ENCODE data around the gene KDM5B. TPM values are rescaled to one million over a fixed set of nuclear protein-coding genes. Genes with fewer than 3 reads are reported as not detected.
A peak's percentile ranks its signal among the peaks of the same experiment; 100 is the strongest.

Gene KDM5B
- polyA plus RNA-seq, 3 donors, result 3.4 to 12.5 (median 10.6) TPM

DNA sequence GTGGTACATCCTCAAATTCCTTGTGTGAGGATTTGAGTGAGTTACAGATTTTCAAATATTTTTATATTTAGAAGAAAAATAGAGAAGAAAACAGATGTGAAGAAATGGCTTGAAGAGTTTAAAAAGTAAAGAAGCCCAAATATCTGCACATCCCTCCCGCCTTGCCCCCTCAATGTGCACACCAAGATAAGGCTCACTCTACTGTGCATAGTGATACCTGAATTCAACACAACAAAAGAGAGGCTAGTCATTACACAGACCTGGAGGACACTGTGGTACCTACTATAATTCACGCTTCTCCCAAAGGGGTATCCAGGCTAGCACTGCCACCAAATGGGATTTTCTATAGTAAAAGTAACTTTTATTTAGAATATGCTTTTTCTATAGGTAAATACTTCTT is 53.9 kb downstream of the KDM5B start:
- H3K27ac ChIP-seq (ENCODE audit: low read depth in 1 of 2, low read length in 2 of 2), result no peak overlapping the region
- H3K27me3 Mint-ChIP-seq (ENCODE audit: low read depth in 3 of 3), result no peaks in the 10 kb centered on the region
- H3K79me2 ChIP-seq (ENCODE audit: insufficient read depth, low read length), result no peaks in the 10 kb centered on the region
- peaks cover 68 to 96% of the 10 kb centered on the region in 2 donors for H3K36me3 ChIP-seq (replicated peaks in 1 of 2; ENCODE audit: control insufficient read depth in 1 of 2, insufficient read depth in 2 of 2, low read length in 2 of 2)
- no peaks in the 10 kb centered on the region for H3K9me3 ChIP-seq (replicated peaks in 1 of 2; ENCODE audit: control insufficient read depth in 1 of 2, insufficient read depth in 1 of 2, low read length in 2 of 2)
- H3K27me3 ChIP-seq (ENCODE audit: control insufficient read depth in 2 of 2, insufficient read depth in 2 of 2, low read length in 2 of 2), result no peaks in the 10 kb centered on the region
- DNase-seq, result no peak
- intact Hi-C loops (cut with micrococcal nuclease), result loop anchor here in 1 of 2 donors (10.0 kb wide), 1 partner anchor 111 kb away; no protein-coding TSS in a partner anchor
- peaks cover 16% of the 10 kb centered on the region for H3K4me1 Mint-ChIP-seq
- H3K9ac ChIP-seq (ENCODE audit: insufficient read depth, low read length, poor library complexity, severe bottlenecking), result no peak overlapping the region
- TF ChIP-seq, protein P1, sequence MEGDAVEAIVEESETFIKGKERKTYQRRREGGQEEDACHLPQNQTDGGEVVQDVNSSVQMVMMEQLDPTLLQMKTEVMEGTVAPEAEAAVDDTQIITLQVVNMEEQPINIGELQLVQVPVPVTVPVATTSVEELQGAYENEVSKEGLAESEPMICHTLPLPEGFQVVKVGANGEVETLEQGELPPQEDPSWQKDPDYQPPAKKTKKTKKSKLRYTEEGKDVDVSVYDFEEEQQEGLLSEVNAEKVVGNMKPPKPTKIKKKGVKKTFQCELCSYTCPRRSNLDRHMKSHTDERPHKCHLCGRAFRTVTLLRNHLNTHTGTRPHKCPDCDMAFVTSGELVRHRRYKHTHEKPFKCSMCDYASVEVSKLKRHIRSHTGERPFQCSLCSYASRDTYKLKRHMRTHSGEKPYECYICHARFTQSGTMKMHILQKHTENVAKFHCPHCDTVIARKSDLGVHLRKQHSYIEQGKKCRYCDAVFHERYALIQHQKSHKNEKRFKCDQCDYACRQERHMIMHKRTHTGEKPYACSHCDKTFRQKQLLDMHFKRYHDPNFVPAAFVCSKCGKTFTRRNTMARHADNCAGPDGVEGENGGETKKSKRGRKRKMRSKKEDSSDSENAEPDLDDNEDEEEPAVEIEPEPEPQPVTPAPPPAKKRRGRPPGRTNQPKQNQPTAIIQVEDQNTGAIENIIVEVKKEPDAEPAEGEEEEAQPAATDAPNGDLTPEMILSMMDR (IDR thresholded peaks at IDR 0.05), result no peak
- WGBS (ENCODE audit: insufficient coverage), result 100% methylated on average over 1 of the region's 2 CpGs
- H3K4me2 ChIP-seq (replicated peaks; ENCODE audit: extremely low read depth, low read length, poor library complexity, severe bottlenecking), result no peak overlapping the region
- no peak overlapping the region for H3K27ac Mint-ChIP-seq
- H2AFZ ChIP-seq (ENCODE audit: insufficient read depth, low read depth, low read length, poor library complexity, severe bottlenecking), result no peak overlapping the region
- H3K36me3 Mint-ChIP-seq, result peaks cover 59 to 79% of the 10 kb centered on the region in 2 donors
- no peak overlapping the region for H3K4me3 Mint-ChIP-seq
- peaks cover 0 to 10% of the 10 kb centered on the region in 2 donors for H3K4me1 ChIP-seq (ENCODE audit: control insufficient read depth in 1 of 2, insufficient read depth in 2 of 2, low read length in 2 of 2)
- H3K9me3 Mint-ChIP-seq, result peaks cover 0 to 1% (median 0%) of the 10 kb centered on the region in 7 donors
- H3K4me3 ChIP-seq (replicated peaks in 1 of 3; ENCODE audit: low read depth in 2 of 3, low read length in 3 of 3), result no peak overlapping the region
- H4K20me1 ChIP-seq (ENCODE audit: insufficient read depth, low read length), result no peaks in the 10 kb centered on the region

DNA sequence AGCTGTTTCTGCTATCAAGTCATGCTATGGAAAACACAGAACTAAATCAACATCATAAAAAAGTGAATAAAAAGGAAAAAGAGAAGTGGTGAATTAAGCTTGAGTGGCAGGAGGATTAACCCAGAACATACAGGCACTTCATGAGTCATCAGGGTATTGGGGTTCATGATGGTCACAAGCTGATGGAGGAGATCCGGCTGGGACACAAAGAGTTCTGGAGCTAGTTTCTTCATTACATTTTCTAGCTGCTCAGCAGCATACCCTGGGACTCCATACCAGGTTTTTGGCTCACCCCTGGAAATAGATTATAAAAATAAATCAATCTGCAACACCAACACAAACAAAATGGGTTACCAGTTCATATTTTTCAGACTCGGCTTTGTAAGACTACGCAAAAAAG is 55.4 kb downstream of the KDM5B start:
- Mint-ChIP-seq H3K9me3 (peaks cover 0 to 1% (median 0%) of the 10 kb centered on the region in 7 donors), H3K36me3 (peaks cover 68 to 83% of the 10 kb centered on the region in 2 donors), H3K4me3 (no peak overlapping the region), H3K27me3 (ENCODE audit: low read depth in 3 of 3) (no peaks in the 10 kb centered on the region), H3K27ac (no peak overlapping the region), H3K4me1 (peaks cover 14% of the 10 kb centered on the region)
- Histone ChIP-seq H3K9me3 (replicated peaks in 1 of 2; ENCODE audit: control insufficient read depth in 1 of 2, insufficient read depth in 1 of 2, low read length in 2 of 2) (no peaks in the 10 kb centered on the region), H3K27ac (ENCODE audit: low read depth in 1 of 2, low read length in 2 of 2) (no peak overlapping the region), H3K27me3 (ENCODE audit: control insufficient read depth in 2 of 2, insufficient read depth in 2 of 2, low read length in 2 of 2) (no peaks in the 10 kb centered on the region), H4K20me1 (ENCODE audit: insufficient read depth, low read length) (no peaks in the 10 kb centered on the region), H3K36me3 (replicated peaks in 1 of 2; ENCODE audit: control insufficient read depth in 1 of 2, insufficient read depth in 2 of 2, low read length in 2 of 2) (peaks cover 73 to 96% of the 10 kb centered on the region in 2 donors), H3K4me1 (ENCODE audit: control insufficient read depth in 1 of 2, insufficient read depth in 2 of 2, low read length in 2 of 2) (peaks cover 0 to 10% of the 10 kb centered on the region in 2 donors), H3K4me2 (replicated peaks; ENCODE audit: extremely low read depth, low read length, poor library complexity, severe bottlenecking) (no peak overlapping the region), H2AFZ (ENCODE audit: insufficient read depth, low read depth, low read length, poor library complexity, severe bottlenecking) (no peak overlapping the region), H3K79me2 (ENCODE audit: insufficient read depth, low read length) (no peaks in the 10 kb centered on the region), H3K4me3 (replicated peaks in 1 of 3; ENCODE audit: low read depth in 2 of 3, low read length in 3 of 3) (no peak overlapping the region), H3K9ac (ENCODE audit: insufficient read depth, low read length, poor library complexity, severe bottlenecking) (no peak overlapping the region)
- intact Hi-C loops (cut with micrococcal nuclease), result loop anchor here in 1 of 2 donors (10.0 kb wide), 1 partner anchor 112 kb away; no protein-coding TSS in a partner anchor
- peak in 1 of 3 donors; percentile 43 for DNase-seq
- no CpG with 5 or more reads among the region's 3 CpGs for WGBS (ENCODE audit: insufficient coverage)
- TF ChIP-seq, protein P1 (IDR thresholded peaks at IDR 0.05), result no peak

Measured in CD14-positive monocyte (primary cell).